B cell (primary cell): ENCODE data around the gene XYLT1. TPM values are rescaled to one million over a fixed set of nuclear protein-coding genes. Genes with fewer than 3 reads are reported as not detected.

Experiments
- ATAC-seq: fragments of 200-7000 bp; cut with Tn5 transposase; one replicate; pipeline ENCODE4 v1.10.0; 2021; ENCODE audit warnings: low read depth, mild to moderate bottlenecking, moderate number of reproducible peaks, moderate library complexity
- CTCF ChIA-PET: fragments of 350-600 bp; sonication (Branson Sonifier 250); formaldehyde crosslinking; loops from one replicate; lab custom pipeline; 2021; ENCODE audit warnings: antibody characterized with exemption, inconsistent platforms; lab: Charles Lee
- POLR2A ChIA-PET: fragments of 350-600 bp; sonication (Branson Sonifier 250); formaldehyde crosslinking; loops from one replicate; lab custom pipeline; 2021; ENCODE audit warnings: antibody characterized with exemption; lab: Charles Lee
- DNase-seq: peaks from one replicate; pipeline ENCODE4 v3.0.0; 2013
- H2AFZ ChIP-seq: 2 replicates; pipeline ENCODE4 v1.6.1; 2012; ENCODE audit warnings: mild to moderate bottlenecking, low read depth, low read length; ENCODE audit not compliant: insufficient read depth, poor library complexity, severe bottlenecking
- H3K27ac ChIP-seq, 2 donors: 1 replicate in 1 of 2; 2 replicates in 1 of 2; pipeline ENCODE4 v1.5.1; 2012 to 2013; ENCODE audit warnings: low read length in 2 of 2, mild to moderate bottlenecking in 2 of 2, moderate library complexity in 1 of 2
- H3K27me3 ChIP-seq, 4 experiments: fragments of 200-600 bp in 1 of 4; sonication (generic) in 1 of 4; replicated peaks in 1 of 4; 1 replicate in 2 of 4; 2 replicates in 2 of 4; pipeline versions ENCODE4 v1.6.1 to v1.7.0; 2013 to 2016; ENCODE audit warnings: low read length in 3 of 4, mild to moderate bottlenecking in 2 of 4, mixed read lengths in 1 of 4, moderate library complexity in 1 of 4; ENCODE audit not compliant: insufficient read depth in 4 of 4, control insufficient read depth in 3 of 4; ENCODE audit errors: control extremely low read depth in 1 of 4
- H3K36me3 ChIP-seq, 2 experiments: replicated peaks in 1 of 2; 1 replicate in 1 of 2; 2 replicates in 1 of 2; pipeline versions ENCODE4 v1.6.1 to v1.7.1; 2013; ENCODE audit warnings: low read length in 1 of 2; ENCODE audit not compliant: insufficient read depth in 2 of 2, control insufficient read depth in 1 of 2; ENCODE audit errors: control extremely low read depth in 1 of 2, extremely low read depth in 1 of 2
- H3K4me1 ChIP-seq, 2 donors: fragments of 200-600 bp in 1 of 2; sonication (generic) in 1 of 2; 1 replicate in 1 of 2; 2 replicates in 1 of 2; pipeline versions ENCODE4 v1.5.1 to v1.6.1; 2013 to 2017; ENCODE audit warnings: low read length in 2 of 2; ENCODE audit not compliant: control insufficient read depth in 2 of 2, insufficient read depth in 2 of 2
- H3K4me2 ChIP-seq: replicated peaks from 2 replicates; pipeline ENCODE3; 2012; ENCODE audit warnings: mild to moderate bottlenecking, low read depth, low read length; ENCODE audit not compliant: poor library complexity, severe bottlenecking
- H3K4me3 ChIP-seq, 5 experiments: fragments of 200-600 bp in 1 of 5; sonication (generic) in 1 of 5; 1 replicate in 3 of 5; 2 replicates in 2 of 5; pipeline versions ENCODE4 v1.5.1 to v1.7.0; 2011 to 2016; ENCODE audit warnings: low read length in 4 of 5, mild to moderate bottlenecking in 4 of 5, low read depth in 2 of 5, control low read depth in 1 of 5, moderate library complexity in 1 of 5; ENCODE audit not compliant: insufficient read depth in 1 of 5; ENCODE audit errors: control extremely low read depth in 1 of 5, extremely low read depth in 1 of 5
- H3K79me2 ChIP-seq: fragments of 200-600 bp; sonication (generic); one replicate; pipeline ENCODE4 v1.6.0; 2016; ENCODE audit warnings: low read length; ENCODE audit not compliant: control insufficient read depth, insufficient read depth
- H3K9ac ChIP-seq: fragments of 200-600 bp; sonication (generic); 2 replicates; pipeline ENCODE4 v1.6.1; 2017; ENCODE audit warnings: mild to moderate bottlenecking, low read length, moderate library complexity
- H3K9me3 ChIP-seq, 3 donors: one replicate each; pipeline versions ENCODE4 v1.6.1 to v1.7.1; 2013; ENCODE audit warnings: low read length in 2 of 3; ENCODE audit not compliant: control insufficient read depth in 2 of 3, insufficient read depth in 1 of 3; ENCODE audit errors: control extremely low read depth in 1 of 3
- H4K20me1 ChIP-seq: 2 replicates; pipeline ENCODE4 v1.6.0; 2012; ENCODE audit warnings: mild to moderate bottlenecking, low read length; ENCODE audit not compliant: insufficient read depth, control insufficient read depth, poor library complexity, severe bottlenecking
- H3K27ac Mint-ChIP-seq: one replicate; pipeline ENCODE4 v1.8.0; 2021; ENCODE audit warnings: mixed read lengths
- H3K27me3 Mint-ChIP-seq: one replicate; pipeline ENCODE4 v1.8.0; 2021; ENCODE audit warnings: mixed read lengths
- H3K4me1 Mint-ChIP-seq: one replicate; pipeline ENCODE4 v1.8.0; 2021; ENCODE audit warnings: mixed read lengths
- H3K4me3 Mint-ChIP-seq: one replicate; pipeline ENCODE4 v1.8.0; 2021; ENCODE audit warnings: mixed read lengths
- H3K9me3 Mint-ChIP-seq: one replicate; pipeline ENCODE4 v1.8.0; 2022; ENCODE audit warnings: mixed read lengths; ENCODE audit not compliant: insufficient read depth
- EZH2 ChIP-seq: IDR thresholded peaks from 2 replicates; pipeline ENCODE4 v1.6.1; 2012; ENCODE audit warnings: borderline replicate concordance, low read depth, mild to moderate bottlenecking, moderate library complexity, low read length; ENCODE audit not compliant: insufficient read depth, poor library complexity, severe bottlenecking
- WGBS: methylation state at CpG from one replicate; pipeline ENCODE4 v1.1.5; 2013; ENCODE audit warnings: missing lambda C conversion rate; ENCODE audit not compliant: insufficient coverage; 5-methylcytosine and 5-hydroxymethylcytosine counted together
- intact Hi-C: fragments of 100-400 bp; cut with micrococcal nuclease; formaldehyde crosslinking; loops from one replicate; pipeline ENCODE4 v1.10.0; 2022
- polyA plus RNA-seq: library from polyadenylated mRNA; depleted of rRNA; stranded (reverse); fragments of >200 nt; gene quantifications from 2 replicates; pipeline ENCODE4 v1.2.3, GENCODE V29; 2012
- total RNA-seq, 2 donors: library from RNA; stranded (reverse); fragments of 120-200 nt in 1 of 2; gene quantifications; 1 replicate in 1 of 2; 2 replicates in 1 of 2; pipeline versions ENCODE4 v1.2.3 to v1.2.4, GENCODE V29; 2013 to 2022
- TF ChIP-seq, protein P1 (sequence below): fragments of 200-600 bp; IDR thresholded peaks from one replicate; pipeline ENCODE4 v1.8.0; 2022; ENCODE audit warnings: antibody characterized with exemption, mild to moderate bottlenecking

XYLT1 gene
- total and polyA plus RNA-seq, 2 donors (not counting 1 experiment from before 2014, with no cell fraction given) = 8.7 to 59.6 TPM

DNA sequence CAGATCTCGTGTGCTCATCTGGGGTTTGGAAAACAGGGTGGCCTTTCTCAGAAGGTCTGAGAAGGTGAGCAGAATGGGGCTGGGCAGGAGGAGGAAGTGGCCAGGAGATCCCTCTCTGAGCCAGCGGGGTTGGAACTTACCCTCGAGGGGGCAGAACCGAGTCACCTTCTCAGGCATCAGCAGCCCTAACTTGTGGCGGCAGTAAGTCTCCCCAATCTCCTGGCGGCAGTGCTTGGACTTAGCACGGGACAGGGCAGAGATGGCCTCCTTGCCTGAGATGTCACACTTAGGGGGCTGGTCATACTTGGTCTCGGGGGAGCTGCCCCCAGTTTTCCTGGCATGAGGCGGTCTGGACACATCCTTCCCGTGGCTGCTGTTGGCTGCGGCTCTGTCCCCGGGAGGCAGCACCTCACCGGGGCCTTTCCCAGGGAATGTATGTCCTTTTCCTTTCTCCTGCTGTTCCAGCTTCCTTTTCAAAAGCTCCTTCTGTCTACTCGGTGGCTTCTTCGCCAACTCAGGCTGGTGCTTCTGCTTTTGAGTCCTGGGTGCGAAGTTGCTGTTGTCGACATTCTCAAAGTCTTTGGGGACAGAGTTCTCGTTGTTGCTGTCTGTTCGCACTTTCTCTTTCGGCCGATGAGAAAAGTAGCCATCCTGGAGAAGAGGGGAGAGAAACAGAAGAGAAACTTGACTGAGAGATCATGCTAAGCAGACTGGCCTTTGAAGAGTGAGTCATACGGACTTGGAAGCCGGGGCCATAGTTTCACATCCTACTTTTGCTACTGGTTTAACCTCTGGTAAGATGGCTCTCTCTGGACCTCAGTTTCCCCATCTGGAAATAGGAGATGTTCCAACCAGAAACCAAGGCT lies 211.7 kb downstream of the XYLT1 start:
- H3K27me3 ChIP-seq = no peaks in the 10 kb centered on the region
- Mint-ChIP-seq H3K27me3 (no peaks in the 10 kb centered on the region), H3K27ac (peak overlapping the region; percentile 88), H3K4me3 (peak overlapping the region; percentile 83), H3K9me3 (no peaks in the 10 kb centered on the region), H3K4me1 (peaks cover 40% of the 10 kb centered on the region)
- intact Hi-C loops = loop anchor here (2.0 to 5.0 kb wide), 2 partner anchors 42 to 108 kb away; no protein-coding TSS in a partner anchor
- peaks cover 62% of the 10 kb centered on the region for H3K79me2 ChIP-seq
- ATAC-seq (peak; percentile 76), DNase-seq (peak; percentile 58)
- TF ChIP-seq, protein P1, sequence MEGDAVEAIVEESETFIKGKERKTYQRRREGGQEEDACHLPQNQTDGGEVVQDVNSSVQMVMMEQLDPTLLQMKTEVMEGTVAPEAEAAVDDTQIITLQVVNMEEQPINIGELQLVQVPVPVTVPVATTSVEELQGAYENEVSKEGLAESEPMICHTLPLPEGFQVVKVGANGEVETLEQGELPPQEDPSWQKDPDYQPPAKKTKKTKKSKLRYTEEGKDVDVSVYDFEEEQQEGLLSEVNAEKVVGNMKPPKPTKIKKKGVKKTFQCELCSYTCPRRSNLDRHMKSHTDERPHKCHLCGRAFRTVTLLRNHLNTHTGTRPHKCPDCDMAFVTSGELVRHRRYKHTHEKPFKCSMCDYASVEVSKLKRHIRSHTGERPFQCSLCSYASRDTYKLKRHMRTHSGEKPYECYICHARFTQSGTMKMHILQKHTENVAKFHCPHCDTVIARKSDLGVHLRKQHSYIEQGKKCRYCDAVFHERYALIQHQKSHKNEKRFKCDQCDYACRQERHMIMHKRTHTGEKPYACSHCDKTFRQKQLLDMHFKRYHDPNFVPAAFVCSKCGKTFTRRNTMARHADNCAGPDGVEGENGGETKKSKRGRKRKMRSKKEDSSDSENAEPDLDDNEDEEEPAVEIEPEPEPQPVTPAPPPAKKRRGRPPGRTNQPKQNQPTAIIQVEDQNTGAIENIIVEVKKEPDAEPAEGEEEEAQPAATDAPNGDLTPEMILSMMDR = no peak
- no peak for TF ChIP-seq EZH2
- H2AFZ ChIP-seq = peak overlapping the region; percentile 44
- H4K20me1 ChIP-seq = peaks cover 31% of the 10 kb centered on the region
- POLR2A ChIA-PET = interaction anchor here (0.7 kb wide), 1 partner anchor 23 kb away, joined by 4 read pairs; no protein-coding TSS in a partner anchor
- H3K9me3 ChIP-seq = no peaks in the 10 kb centered on the region
- 57% methylated on average over 23 of the region's 23 CpGs for WGBS
- H3K9ac ChIP-seq = peak overlapping the region; percentile 55
- H3K36me3 ChIP-seq = peaks cover 3 to 15% of the 10 kb centered on the region in 2 experiments
- peak overlapping the region in 4 of 5 experiments; percentile 16 to 51 (median 24) for H3K4me3 ChIP-seq
- CTCF ChIA-PET = interaction anchor here (0.7 to 2.7 kb wide), 5 partner anchors 19 to 221 kb away, joined by 3 to 8 read pairs (median 4); no protein-coding TSS in a partner anchor
- peaks cover 19 to 21% of the 10 kb centered on the region in 2 donors for H3K4me1 ChIP-seq
- peak overlapping the region; percentile 42 to 65 for H3K27ac ChIP-seq
- peak overlapping the region; percentile 62 for H3K4me2 ChIP-seq
